HepG2 (cell line): ENCODE results near the gene TMEM184C. TPM values are rescaled to one million over a fixed set of nuclear protein-coding genes. Genes with fewer than 3 reads are reported as not detected.

Source experiments
- ATAC-seq: fragments of 200-7000 bp; cut with Tn5 transposase; 3 replicates; pipeline ENCODE4 v1.9.1; 2020; ENCODE audit warnings: mild to moderate bottlenecking, moderate library complexity
- BruUV-seq: library from RNA; stranded (reverse); fragments of 400-500 nt; replicated peaks from 2 replicates; lab custom pipeline; 2021; lab: Mats Ljungman, UMichigan
- CTCF ChIA-PET: fragments of 300-600 bp; formaldehyde crosslinking; extraction: SDS; loops from one replicate; lab custom pipeline; 2021; ENCODE audit warnings: low total read pairs, inconsistent platforms, low intra/inter-chr PET ratio; lab: Yijun Ruan, JAX
- POLR2A ChIA-PET: fragments of 350-600 bp; sonication (Branson Sonifier 250); formaldehyde crosslinking; loops from one replicate; lab custom pipeline; 2020; ENCODE audit warnings: antibody characterized with exemption, inconsistent platforms; lab: Yijun Ruan, JAX
- DNase-seq: peaks from one replicate; pipeline ENCODE4 v3.0.0-alpha.2; 2015; ENCODE audit warnings: low spot score
- FAIRE-seq: peaks from 3 replicates; lab custom pipeline; 2011; peaks lifted over from hg19 to GRCh38; lab: Jason Lieb, UNC
- H2AFZ ChIP-seq: one replicate; pipeline ENCODE4 v1.6.1; 2011; ENCODE audit warnings: low read length, inconsistent platforms
- H3K27ac ChIP-seq: fragments of 300-600 bp; 3 replicates; pipeline ENCODE4 v1.8.0; 2011; ENCODE audit warnings: mixed run types, mild to moderate bottlenecking, mixed read lengths, low read length, inconsistent platforms; ENCODE audit not compliant: insufficient read depth; ENCODE audit errors: extremely low read length
- H3K27me3 ChIP-seq, 2 experiments: fragments of 200-600 bp in 1 of 2; 2 replicates in 1 of 2; 3 replicates in 1 of 2; pipeline versions ENCODE4 v1.6.0 to v1.8.0; 2011; ENCODE audit warnings: low read length in 2 of 2, mild to moderate bottlenecking in 2 of 2, moderate library complexity in 2 of 2, inconsistent platforms in 1 of 2; ENCODE audit not compliant: insufficient read depth in 2 of 2, control insufficient read depth in 1 of 2
- H3K36me3 ChIP-seq, 2 experiments: fragments of 200-600 bp in 1 of 2; replicated peaks in 1 of 2; 2 replicates in 1 of 2; 3 replicates in 1 of 2; pipeline versions ENCODE4 v1.5.1 to v1.8.0; 2011; ENCODE audit warnings: low read length in 2 of 2, inconsistent platforms in 1 of 2; ENCODE audit not compliant: insufficient read depth in 2 of 2, control insufficient read depth in 1 of 2
- H3K4me1 ChIP-seq: 2 replicates; pipeline ENCODE4 v1.5.1; 2012; ENCODE audit warnings: low read length, inconsistent platforms; ENCODE audit not compliant: insufficient read depth
- H3K4me2 ChIP-seq: 2 replicates; pipeline ENCODE4 v1.6.0; 2011; ENCODE audit warnings: low read depth, low read length, inconsistent platforms
- H3K4me3 ChIP-seq, 3 experiments: fragments of 200-600 bp in 1 of 3; sonication (generic), shearing (Covaris generic) in 1 of 3; replicated peaks in 1 of 3; 2 replicates each; pipeline ENCODE4 v1.5.1; 2011 to 2016; ENCODE audit warnings: low read length in 3 of 3, inconsistent platforms in 2 of 3, low read depth in 2 of 3, mild to moderate bottlenecking in 2 of 3, control low read depth in 1 of 3, mixed read lengths in 1 of 3; ENCODE audit not compliant: insufficient read depth in 1 of 3
- H3K79me2 ChIP-seq: one replicate; pipeline ENCODE4 v1.6.1; 2011; ENCODE audit warnings: low read length, inconsistent platforms; ENCODE audit not compliant: insufficient read depth
- H3K9ac ChIP-seq: 2 replicates; pipeline ENCODE4 v1.6.0; 2011; ENCODE audit warnings: mild to moderate bottlenecking, low read depth, low read length, inconsistent platforms; ENCODE audit not compliant: insufficient read depth
- H3K9me3 ChIP-seq: 2 replicates; pipeline ENCODE4 v1.5.1; 2012; ENCODE audit warnings: mild to moderate bottlenecking, low read length
- H4K20me1 ChIP-seq: 2 replicates; pipeline ENCODE4 v1.6.0; 2011; ENCODE audit warnings: inconsistent platforms, mild to moderate bottlenecking, low read length, moderate library complexity; ENCODE audit not compliant: insufficient read depth
- EP300 ChIP-seq, 3 experiments: sonication (generic) in 1 of 3; formaldehyde crosslinking in 1 of 3; IDR thresholded peaks; 2 replicates each; pipeline versions ENCODE4 v1.5.1 to v1.6.1; 2011 to 2020; ENCODE audit warnings: low read depth in 2 of 3, low read length in 2 of 3, borderline replicate concordance in 1 of 3, improper control_type of control experiment in 1 of 3, mild to moderate bottlenecking in 1 of 3, missing genetic modification reagents in 1 of 3, moderate library complexity in 1 of 3
- ETV5 ChIP-seq: IDR thresholded peaks from 2 replicates; pipeline ENCODE4 v1.6.1; 2018; ENCODE audit warnings: missing biosample characterization, missing genetic modification reagents, inconsistent platforms, borderline replicate concordance
- FOXA3 ChIP-seq: IDR thresholded peaks from 2 replicates; pipeline ENCODE4 v1.6.1; 2016; ENCODE audit warnings: missing genetic modification reagents, missing compliant biosample characterization
- HMG20A ChIP-seq: IDR thresholded peaks from 2 replicates; pipeline ENCODE4 v1.6.1; 2016; ENCODE audit warnings: borderline replicate concordance
- PLRG1 ChIP-seq: fragments of 450-650 bp; conservative IDR thresholded peaks from 2 replicates; pipeline ENCODE4 v1.6.1; 2016
- PPARG ChIP-seq: conservative IDR thresholded peaks from 2 replicates; pipeline ENCODE4 v1.6.1; 2016; ENCODE audit warnings: missing biosample characterization, missing genetic modification reagents
- PRMT3 ChIP-seq: sonication (generic); formaldehyde crosslinking; IDR thresholded peaks from 2 replicates; pipeline ENCODE4 v1.8.1; 2022; ENCODE audit warnings: low read depth, mild to moderate bottlenecking, moderate library complexity, missing genetic modification reagents, borderline replicate concordance
- RBM39 ChIP-seq: fragments of 200-400 bp; formaldehyde crosslinking; IDR thresholded peaks from one replicate; pipeline ENCODE4 v1.6.1; 2018; ENCODE audit warnings: antibody characterized with exemption, mild to moderate bottlenecking, low read depth, low read length; ENCODE audit not compliant: poor library complexity, severe bottlenecking
- RFX1 ChIP-seq: fragments of 450-650 bp; IDR thresholded peaks from 2 replicates; pipeline ENCODE4 v1.6.1; 2017
- XBP1 ChIP-seq: sonication (generic); formaldehyde crosslinking; IDR thresholded peaks from 2 replicates; pipeline ENCODE4 v1.5.0; 2020; ENCODE audit warnings: missing genetic modification reagents
- ZBTB21 ChIP-seq: sonication (generic); formaldehyde crosslinking; IDR thresholded peaks from 2 replicates; pipeline ENCODE4 v1.4.0; 2020; ENCODE audit warnings: missing genetic modification reagents
- ZFP37 ChIP-seq: sonication (generic); formaldehyde crosslinking; IDR thresholded peaks from 2 replicates; pipeline ENCODE4 v1.4.0; 2020; ENCODE audit warnings: missing genetic modification reagents, borderline replicate concordance
- ZNF224 ChIP-seq: sonication (generic); formaldehyde crosslinking; IDR thresholded peaks from 2 replicates; pipeline ENCODE4 v1.5.0; 2020; ENCODE audit warnings: mild to moderate bottlenecking, missing genetic modification reagents
- ZNF253 ChIP-seq: sonication (generic); formaldehyde crosslinking; IDR thresholded peaks from 2 replicates; pipeline ENCODE4 v1.8.0; 2022; ENCODE audit warnings: mild to moderate bottlenecking, missing genetic modification reagents, borderline replicate concordance
- ZNF337 ChIP-seq: sonication (generic); formaldehyde crosslinking; IDR thresholded peaks from 2 replicates; pipeline ENCODE4 v1.5.1; 2020; ENCODE audit warnings: missing genetic modification reagents, low read depth, mild to moderate bottlenecking, borderline replicate concordance
- ZNF709 ChIP-seq: sonication (generic); formaldehyde crosslinking; IDR thresholded peaks from 2 replicates; pipeline ENCODE4 v1.5.0; 2020; ENCODE audit warnings: mild to moderate bottlenecking, missing genetic modification reagents
- WGBS: methylation state at CpG from one replicate; pipeline ENCODE4 v1.1.6; 2017; ENCODE audit warnings: low lambda C conversion rate; 5-methylcytosine and 5-hydroxymethylcytosine counted together
- in situ Hi-C: cut with HindIII; loops from 2 replicates; pipeline ENCODE4 v1.10.0; 2017; ENCODE audit warnings: low pct_unique_long_range_greater_than_20kb; ENCODE audit not compliant: extremely low pct_ligation_motif_present
- intact Hi-C: fragments of 100-400 bp; cut with micrococcal nuclease; formaldehyde crosslinking; loops from one replicate; pipeline ENCODE4 v1.10.0; 2022; ENCODE audit not compliant: unreplicated experiment
- polyA plus RNA-seq, 8 experiments: library from polyadenylated mRNA; depleted of rRNA in 3 of 8; stranded (reverse) in 7 of 8; unstranded in 1 of 8; fragments of >200 nt; fragmentation: Illumina TruSeq in 4 of 8; extraction: Trizol in 4 of 8; gene quantifications; 2 replicates each; pipeline versions ENCODE4 v1.2.1 to v1.2.3, GENCODE V29; 2011 to 2016; ENCODE audit warnings: low read depth in 4 of 8, missing spikeins in 1 of 8, mixed read lengths in 1 of 8; ENCODE audit not compliant: insufficient read depth in 1 of 8
- total RNA-seq, 5 experiments: library from RNA; depleted of rRNA; stranded (reverse); fragments of >200 nt; fragmentation: Illumina TruSeq; extraction: Trizol; gene quantifications; 2 replicates each; pipeline ENCODE4 v1.2.3, GENCODE V29; 2016; ENCODE audit warnings: low read depth in 1 of 5
- TF ChIP-seq, protein P1 (sequence below): sonication (generic); formaldehyde crosslinking; IDR thresholded peaks from 2 replicates; pipeline ENCODE4 v1.4.0; 2020; ENCODE audit warnings: mild to moderate bottlenecking, missing genetic modification reagents
- TF ChIP-seq, protein P2 (sequence below): sonication (generic); formaldehyde crosslinking; IDR thresholded peaks from 2 replicates; pipeline ENCODE4 v1.8.0; 2022; ENCODE audit warnings: mild to moderate bottlenecking, missing genetic modification reagents, borderline replicate concordance

TMEM184C gene
- total and polyA plus RNA-seq, 2 of the 13 experiments (the other 11 are each of a cell fraction or from before 2014, with no cell fraction given), result 13.9 to 26.1 TPM

DNA sequence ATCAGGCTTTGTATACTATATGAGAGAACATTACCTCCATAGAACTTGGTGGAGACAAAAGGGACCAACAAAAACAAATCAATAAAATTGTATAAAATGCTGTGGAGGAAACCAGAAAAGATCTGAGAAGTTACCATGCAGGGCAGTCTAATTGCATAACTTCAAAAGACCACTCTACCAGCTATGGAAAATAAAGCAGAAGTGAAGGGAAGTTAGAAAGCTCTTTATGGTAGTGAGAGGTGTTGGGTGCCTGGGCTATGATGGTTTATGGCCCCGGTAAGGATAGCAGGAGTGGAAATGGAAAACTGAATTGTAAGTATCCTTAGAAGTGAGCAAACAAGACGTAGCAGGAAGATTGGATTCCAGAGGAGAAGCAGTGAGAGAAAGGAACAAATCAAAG is 3.1 kb downstream of the TMEM184C start:
- CTCF ChIA-PET, result no interaction called here
- peak overlapping the region; percentile 18; the same call in 1 of the 2 replicates for H3K4me2 ChIP-seq
- WGBS, result 95% methylated on average over 2 of the region's 2 CpGs
- intact Hi-C loops, result no loop called here
- TSS peak; percentile 33 for BruUV-seq
- TF ChIP-seq, protein P1, sequence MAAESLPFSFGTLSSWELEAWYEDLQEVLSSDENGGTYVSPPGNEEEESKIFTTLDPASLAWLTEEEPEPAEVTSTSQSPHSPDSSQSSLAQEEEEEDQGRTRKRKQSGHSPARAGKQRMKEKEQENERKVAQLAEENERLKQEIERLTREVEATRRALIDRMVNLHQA (CRISPR knock-in tag), result no peak
- TF ChIP-seq XBP1, result no peak
- no peak for TF ChIP-seq ZBTB21 (CRISPR knock-in tag)
- TF ChIP-seq HMG20A (CRISPR knock-in tag), result no peak
- TF ChIP-seq, all 625 proteins: peak for 0
- Histone ChIP-seq H3K4me3 (no peak overlapping the region), H3K9ac (no peak overlapping the region), H3K27me3 (no peaks in the 10 kb centered on the region; a peak in 1 of 5 replicates), H3K27ac (no peak overlapping the region), H3K79me2 (peaks cover 18% of the 10 kb centered on the region), H4K20me1 (no peaks in the 10 kb centered on the region), H3K4me1 (peaks cover 30% of the 10 kb centered on the region), H3K36me3 (peaks cover 0 to 18% of the 10 kb centered on the region in 2 experiments; a peak in 2 of 5 replicates), H2AFZ (no peak overlapping the region), H3K9me3 (no peaks in the 10 kb centered on the region)
- ATAC-seq (no peak), FAIRE-seq (no peak), DNase-seq (no peak)
- in situ Hi-C loops, result no loop called here
- POLR2A ChIA-PET, result no interaction called here

DNA sequence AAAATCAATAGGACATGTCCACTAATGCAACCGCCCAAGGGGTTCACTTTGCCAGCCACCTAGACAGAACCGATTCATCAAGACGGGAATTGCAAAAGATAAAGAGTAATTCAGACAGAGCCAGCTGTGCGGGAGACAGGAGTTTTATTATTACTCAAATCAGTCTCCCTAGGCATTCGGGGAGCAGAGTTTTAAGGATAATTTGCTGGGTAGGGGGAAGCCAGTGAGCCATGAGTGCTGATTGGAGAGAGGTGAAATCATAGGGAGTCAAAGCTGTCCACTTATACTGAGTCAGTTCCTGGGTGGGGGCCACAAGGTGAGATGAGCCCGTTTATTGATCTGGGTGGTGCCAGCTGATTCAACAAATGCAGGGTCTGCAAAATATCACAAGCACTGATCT is 8.5 kb downstream of the TMEM184C start:
- Histone ChIP-seq H3K9me3 (no peaks in the 10 kb centered on the region), H3K27ac (no peak overlapping the region), H3K4me3 (no peak overlapping the region), H3K9ac (no peak overlapping the region), H2AFZ (no peak overlapping the region), H3K27me3 (no peaks in the 10 kb centered on the region), H3K79me2 (peaks cover 2% of the 10 kb centered on the region), H3K36me3 (peaks cover 1 to 38% of the 10 kb centered on the region in 2 experiments; a peak in 4 of 5 replicates), H3K4me2 (no peak overlapping the region), H4K20me1 (no peaks in the 10 kb centered on the region), H3K4me1 (peaks cover 4% of the 10 kb centered on the region)
- TF ChIP-seq RBM39, result no peak
- no peak for TF ChIP-seq PPARG (CRISPR knock-in tag)
- no peak for TF ChIP-seq ZNF224
- TF ChIP-seq ZNF253 (CRISPR knock-in tag), result no peak
- TF ChIP-seq RFX1, result no peak
- no peak for TF ChIP-seq ETV5 (CRISPR knock-in tag)
- no peak for TF ChIP-seq PRMT3 (CRISPR knock-in tag)
- TF ChIP-seq, protein P2, sequence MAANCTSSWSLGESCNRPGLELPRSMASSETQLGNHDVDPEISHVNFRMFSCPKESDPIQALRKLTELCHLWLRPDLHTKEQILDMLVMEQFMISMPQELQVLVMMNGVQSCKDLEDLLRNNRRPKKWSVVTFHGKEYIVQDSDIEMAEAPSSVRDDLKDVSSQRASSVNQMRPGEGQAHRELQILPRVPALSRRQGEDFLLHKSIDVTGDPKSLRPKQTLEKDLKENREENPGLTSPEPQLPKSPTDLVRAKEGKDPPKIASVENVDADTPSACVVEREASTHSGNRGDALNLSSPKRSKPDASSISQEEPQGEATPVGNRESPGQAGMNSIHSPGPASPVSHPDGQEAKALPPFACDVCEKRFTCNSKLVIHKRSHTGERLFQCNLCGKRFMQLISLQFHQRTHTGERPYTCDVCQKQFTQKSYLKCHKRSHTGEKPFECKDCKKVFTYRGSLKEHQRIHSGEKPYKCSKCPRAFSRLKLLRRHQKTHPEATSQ (CRISPR knock-in tag), result no peak
- no peak for TF ChIP-seq ZNF337 (CRISPR knock-in tag)
- no peak for TF ChIP-seq ZNF709 (CRISPR knock-in tag)
- TF ChIP-seq ZFP37, result no peak
- TF ChIP-seq PLRG1, result no peak
- no peak for TF ChIP-seq FOXA3 (CRISPR knock-in tag)
- no peak for TF ChIP-seq EP300 (IDR thresholded peaks at IDR 0.05; ENCODE audit: low read depth in 2 of 2, low read length in 2 of 2)
- no peak for TF ChIP-seq EP300 (CRISPR knock-in tag; IDR thresholded peaks at IDR 0.05; ENCODE audit: borderline replicate concordance)
- DNase-seq (no peak), ATAC-seq (no peak), FAIRE-seq (no peak)
- CTCF ChIA-PET, result no interaction called here
- intact Hi-C loops, result no loop called here
- 94% methylated on average over 6 of the region's 6 CpGs for WGBS
- no TSS peak for BruUV-seq
- POLR2A ChIA-PET, result no interaction called here
- in situ Hi-C loops, result no loop called here
